ENCODE results near the gene PBLD. TPM values are rescaled to one million over a fixed set of nuclear protein-coding genes. Genes with fewer than 3 reads are reported as not detected.

PBLD gene
- total and polyA plus RNA-seq, 9 donors: 3.9 to 20.0 (median 7.8) TPM

GRCh38 chr10:68348265-68348741, 15.6 kb upstream of the PBLD start:
- no peak overlapping the region for H3K27ac ChIP-seq (ENCODE audit: low read length)
- no peaks in the 10 kb centered on the region for H3K27me3 ChIP-seq (ENCODE audit: control insufficient read depth, insufficient read depth, low read length)
- peak; percentile 41 for DNase-seq
- no CpG with 5 or more reads among the region's 2 CpGs for WGBS (ENCODE audit: insufficient coverage)
- no peaks in the 10 kb centered on the region for H3K9me3 ChIP-seq (replicated peaks; ENCODE audit: control insufficient read depth, low read depth, low read length)
- no peaks in the 10 kb centered on the region for H3K4me1 ChIP-seq (ENCODE audit: control insufficient read depth, insufficient read depth, low read length)
- H3K4me3 ChIP-seq (ENCODE audit: low read length): no peak overlapping the region
- peaks cover 39% of the 10 kb centered on the region for H3K36me3 ChIP-seq (ENCODE audit: control insufficient read depth, insufficient read depth, low read length)

GRCh38 chr10:68346774-68347173, 14.0 kb upstream of the PBLD start:
- no peaks in the 10 kb centered on the region for H3K4me1 ChIP-seq (ENCODE audit: control insufficient read depth, insufficient read depth, low read length)
- peaks cover 30% of the 10 kb centered on the region for H3K36me3 ChIP-seq (ENCODE audit: control insufficient read depth, insufficient read depth, low read length)
- no peaks in the 10 kb centered on the region for H3K9me3 ChIP-seq (replicated peaks; ENCODE audit: control insufficient read depth, low read depth, low read length)
- H3K27me3 ChIP-seq (ENCODE audit: control insufficient read depth, insufficient read depth, low read length): no peaks in the 10 kb centered on the region
- H3K27ac ChIP-seq (ENCODE audit: low read length): no peak overlapping the region
- H3K4me3 ChIP-seq (ENCODE audit: low read length): no peak overlapping the region
- no peak for DNase-seq
- 100% methylated on average over 1 of the region's 4 CpGs for WGBS (ENCODE audit: insufficient coverage)

GRCh38 chr10:68345621-68346020, 12.9 kb upstream of the PBLD start:
- Histone ChIP-seq H3K36me3 (ENCODE audit: control insufficient read depth, insufficient read depth, low read length) (peaks cover 33% of the 10 kb centered on the region), H3K4me3 (ENCODE audit: low read length) (no peak overlapping the region), H3K27ac (ENCODE audit: low read length) (no peak overlapping the region), H3K9me3 (replicated peaks; ENCODE audit: control insufficient read depth, low read depth, low read length) (no peaks in the 10 kb centered on the region), H3K4me1 (ENCODE audit: control insufficient read depth, insufficient read depth, low read length) (no peaks in the 10 kb centered on the region), H3K27me3 (ENCODE audit: control insufficient read depth, insufficient read depth, low read length) (no peaks in the 10 kb centered on the region)
- no peak for DNase-seq
- no CpG with 5 or more reads among the region's 4 CpGs for WGBS (ENCODE audit: insufficient coverage)

- no peaks in the 10 kb centered on the region for H3K27me3 ChIP-seq (ENCODE audit: control insufficient read depth, insufficient read depth, low read length)
- peaks cover 34% of the 10 kb centered on the region for H3K36me3 ChIP-seq (ENCODE audit: control insufficient read depth, insufficient read depth, low read length)
- no peaks in the 10 kb centered on the region for H3K9me3 ChIP-seq (replicated peaks; ENCODE audit: control insufficient read depth, low read depth, low read length)
- no peaks in the 10 kb centered on the region for H3K4me1 ChIP-seq (ENCODE audit: control insufficient read depth, insufficient read depth, low read length)
- H3K4me3 ChIP-seq (ENCODE audit: low read length): no peak overlapping the region
- DNase-seq: no peak
- H3K27ac ChIP-seq (ENCODE audit: low read length): no peak overlapping the region
- 88% methylated on average over 1 of the region's 3 CpGs for WGBS (ENCODE audit: insufficient coverage)
Observed at GRCh38 chr10:68342909-68343516, 10.3 kb upstream of the PBLD start.

- H3K4me3 ChIP-seq (ENCODE audit: low read length): no peak overlapping the region
- H3K27ac ChIP-seq (ENCODE audit: low read length): no peak overlapping the region
- H3K27me3 ChIP-seq (ENCODE audit: control insufficient read depth, insufficient read depth, low read length): no peaks in the 10 kb centered on the region
- H3K4me1 ChIP-seq (ENCODE audit: control insufficient read depth, insufficient read depth, low read length): peaks cover 4% of the 10 kb centered on the region
- no peak for DNase-seq
- peaks cover 31% of the 10 kb centered on the region for H3K36me3 ChIP-seq (ENCODE audit: control insufficient read depth, insufficient read depth, low read length)
- H3K9me3 ChIP-seq (replicated peaks; ENCODE audit: control insufficient read depth, low read depth, low read length): no peaks in the 10 kb centered on the region
- WGBS (ENCODE audit: insufficient coverage): 100% methylated on average over 2 of the region's 8 CpGs
Observed at GRCh38 chr10:68340358-68341080, 7.8 kb upstream of the PBLD start.

GRCh38 chr10:68336754-68337351, 4.1 kb upstream of the PBLD start:
- Histone ChIP-seq H3K27ac (ENCODE audit: low read length) (no peak overlapping the region), H3K4me3 (ENCODE audit: low read length) (no peak overlapping the region), H3K36me3 (ENCODE audit: control insufficient read depth, insufficient read depth, low read length) (peaks cover 24% of the 10 kb centered on the region), H3K27me3 (ENCODE audit: control insufficient read depth, insufficient read depth, low read length) (no peaks in the 10 kb centered on the region), H3K9me3 (replicated peaks; ENCODE audit: control insufficient read depth, low read depth, low read length) (no peaks in the 10 kb centered on the region), H3K4me1 (ENCODE audit: control insufficient read depth, insufficient read depth, low read length) (peaks cover 4% of the 10 kb centered on the region)
- DNase-seq: no peak
- 56% methylated on average over 4 of the region's 7 CpGs for WGBS (ENCODE audit: insufficient coverage)

GRCh38 chr10:68334672-68335467, 2.1 kb upstream of the PBLD start:
- H3K4me1 ChIP-seq (ENCODE audit: control insufficient read depth, insufficient read depth, low read length): peaks cover 12% of the 10 kb centered on the region
- H3K36me3 ChIP-seq (ENCODE audit: control insufficient read depth, insufficient read depth, low read length): peaks cover 11% of the 10 kb centered on the region
- no CpG with 5 or more reads among the region's 8 CpGs for whole genome bisulfite sequencing (ENCODE audit: insufficient coverage)
- peak; percentile 10 for DNase-seq
- H3K27ac ChIP-seq (ENCODE audit: low read length): no peak overlapping the region
- H3K4me3 ChIP-seq (ENCODE audit: low read length): peak overlapping the region; percentile 10
- H3K9me3 ChIP-seq (replicated peaks; ENCODE audit: control insufficient read depth, low read depth, low read length): no peaks in the 10 kb centered on the region
- H3K27me3 ChIP-seq (ENCODE audit: control insufficient read depth, insufficient read depth, low read length): no peaks in the 10 kb centered on the region

GRCh38 chr10:68333440-68334431, 1.0 kb upstream of the PBLD start:
- Histone ChIP-seq H3K27me3 (ENCODE audit: control insufficient read depth, insufficient read depth, low read length) (no peaks in the 10 kb centered on the region), H3K4me1 (ENCODE audit: control insufficient read depth, insufficient read depth, low read length) (peaks cover 17% of the 10 kb centered on the region), H3K27ac (ENCODE audit: low read length) (peak overlapping the region; percentile 100), H3K36me3 (ENCODE audit: control insufficient read depth, insufficient read depth, low read length) (peaks cover 4% of the 10 kb centered on the region), H3K4me3 (ENCODE audit: low read length) (peak overlapping the region; percentile 88), H3K9me3 (replicated peaks; ENCODE audit: control insufficient read depth, low read depth, low read length) (no peaks in the 10 kb centered on the region)
- DNase-seq: peak; percentile 38
- WGBS (ENCODE audit: insufficient coverage): no CpG with 5 or more reads among the region's 10 CpGs

GRCh38 chr10:68333058-68333395, 299 bp upstream of the PBLD start:
- 2% methylated on average over 7 of the region's 10 CpGs for WGBS (ENCODE audit: insufficient coverage)
- H3K4me1 ChIP-seq (ENCODE audit: control insufficient read depth, insufficient read depth, low read length): peaks cover 20% of the 10 kb centered on the region

More at GRCh38 chr10:68333058-68333395, 299 bp upstream of the PBLD start:
- no peak for DNase-seq
- Histone ChIP-seq H3K9me3 (replicated peaks; ENCODE audit: control insufficient read depth, low read depth, low read length) (no peaks in the 10 kb centered on the region), H3K4me3 (ENCODE audit: low read length) (peak overlapping the region; percentile 88), H3K36me3 (ENCODE audit: control insufficient read depth, insufficient read depth, low read length) (peaks cover 2% of the 10 kb centered on the region), H3K27ac (ENCODE audit: low read length) (peak overlapping the region; percentile 100), H3K27me3 (ENCODE audit: control insufficient read depth, insufficient read depth, low read length) (no peaks in the 10 kb centered on the region)
